ENCODE results near the gene IL22RA1.

Gene IL22RA1

DNA sequence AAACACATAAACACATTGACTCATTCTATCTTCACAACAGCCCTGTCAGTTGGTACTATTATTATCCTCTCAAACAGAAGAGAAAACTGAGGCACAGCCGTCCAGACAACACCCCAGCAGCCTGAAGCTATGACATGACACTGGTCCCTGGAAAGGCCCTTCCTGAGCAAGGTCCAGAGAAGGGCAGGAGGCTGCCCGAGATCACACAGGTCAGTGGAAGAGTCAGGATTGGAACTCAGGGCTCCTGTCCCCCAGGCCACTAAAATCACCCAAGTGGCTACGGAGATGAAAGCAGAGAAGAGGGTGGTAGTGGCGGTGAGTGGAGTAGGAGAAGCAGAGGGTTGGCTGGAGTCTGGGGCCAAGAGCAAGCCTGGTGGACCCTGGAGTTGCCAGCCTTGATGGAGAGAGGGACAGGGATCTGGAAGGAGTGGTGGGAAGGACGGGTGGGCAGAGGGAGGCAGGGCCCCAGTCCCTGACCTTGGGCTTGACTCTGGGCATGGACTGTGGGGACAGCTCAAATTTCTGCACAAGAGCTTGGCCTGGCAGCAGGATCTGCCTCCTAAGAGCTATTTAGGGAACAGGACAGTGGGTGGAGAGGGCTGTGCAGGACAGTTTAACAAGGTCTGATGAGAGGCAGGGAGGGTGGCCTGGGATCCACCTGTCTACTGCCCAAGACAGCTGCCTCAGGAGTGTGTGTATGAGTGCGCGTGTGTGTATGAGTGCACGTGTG is 46.8 kb downstream of the IL22RA1 start:
- DNase-seq (ENCODE audit: low read depth) = no peak

DNA sequence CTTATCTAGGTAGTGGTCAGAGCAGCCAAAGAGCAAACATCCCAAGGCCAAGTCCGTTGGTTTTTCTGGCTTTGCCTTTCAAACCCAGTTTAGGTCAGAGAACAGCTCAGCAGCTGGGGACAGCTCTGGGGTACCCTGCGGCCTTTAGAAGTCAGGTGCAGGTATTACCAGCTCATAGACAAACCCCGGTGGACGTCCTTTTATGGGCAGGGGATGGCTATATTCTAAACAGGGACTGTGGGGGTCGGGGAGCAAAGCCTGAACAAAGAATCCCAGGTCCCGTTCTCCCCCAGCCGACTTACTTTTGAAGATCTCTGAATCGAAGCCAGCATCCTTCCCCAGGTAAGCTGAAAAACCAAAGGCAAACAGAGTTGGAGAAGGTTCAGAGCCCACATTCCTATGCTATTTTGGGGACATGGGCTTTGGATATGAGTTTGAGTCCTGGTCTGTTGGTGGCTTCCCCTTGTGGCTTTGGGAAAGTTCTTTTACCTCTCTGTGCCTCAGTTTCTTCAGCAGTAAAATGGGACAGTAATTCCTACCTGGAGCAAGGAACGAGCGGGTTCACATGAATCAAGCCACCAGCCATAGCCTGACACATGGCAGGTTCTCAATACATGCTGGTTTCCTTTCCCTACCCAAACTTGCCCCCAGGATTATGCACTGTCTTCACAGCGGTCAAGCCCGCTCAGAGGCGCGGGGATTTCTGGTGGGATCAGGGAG is 47.6 kb downstream of the IL22RA1 start:
- DNase-seq (ENCODE audit: low read depth) = no peak

DNA sequence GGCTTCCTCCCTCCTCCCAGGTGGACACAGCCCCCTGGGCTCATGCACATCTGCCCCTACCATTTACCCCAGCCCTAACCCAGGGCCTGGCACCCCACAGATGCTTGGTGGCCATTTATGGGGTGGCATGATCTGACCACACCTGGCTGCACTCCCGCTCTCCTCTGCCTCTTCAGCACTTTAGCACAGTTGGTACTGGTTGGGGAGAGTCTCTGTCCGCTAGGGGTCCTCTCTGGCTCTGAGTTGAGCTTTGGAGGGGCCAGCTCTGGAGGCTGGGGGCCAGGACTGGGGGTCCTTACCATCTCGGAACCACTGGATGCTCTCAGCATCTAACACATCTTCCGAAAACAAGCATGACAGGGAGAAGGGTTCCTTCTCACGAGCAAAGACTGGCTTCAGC is 48.4 kb downstream of the IL22RA1 start:
- DNase-seq (ENCODE audit: low read depth) = no peak

DNA sequence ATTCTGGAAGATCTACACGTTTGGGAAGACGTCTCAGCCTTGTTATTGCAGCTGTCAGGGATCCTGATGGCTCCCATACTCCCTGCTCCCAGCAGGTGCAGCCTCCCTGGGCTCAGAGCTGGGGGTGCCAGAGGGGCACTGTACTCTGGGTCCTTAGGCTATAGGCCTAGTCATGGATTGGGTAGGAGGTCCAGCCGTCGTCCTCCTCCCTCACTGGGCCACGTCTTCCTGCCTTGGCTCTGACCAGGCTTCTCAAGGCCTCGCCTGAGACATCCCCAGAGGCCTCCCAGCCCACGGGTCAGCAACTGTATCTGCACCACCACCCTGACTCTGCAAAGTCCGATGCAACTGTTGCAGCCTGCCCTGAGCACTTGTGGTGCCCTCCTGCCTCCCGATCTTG is 49.2 kb downstream of the IL22RA1 start:
- DNase-seq (ENCODE audit: low read depth) = no peak

DNA sequence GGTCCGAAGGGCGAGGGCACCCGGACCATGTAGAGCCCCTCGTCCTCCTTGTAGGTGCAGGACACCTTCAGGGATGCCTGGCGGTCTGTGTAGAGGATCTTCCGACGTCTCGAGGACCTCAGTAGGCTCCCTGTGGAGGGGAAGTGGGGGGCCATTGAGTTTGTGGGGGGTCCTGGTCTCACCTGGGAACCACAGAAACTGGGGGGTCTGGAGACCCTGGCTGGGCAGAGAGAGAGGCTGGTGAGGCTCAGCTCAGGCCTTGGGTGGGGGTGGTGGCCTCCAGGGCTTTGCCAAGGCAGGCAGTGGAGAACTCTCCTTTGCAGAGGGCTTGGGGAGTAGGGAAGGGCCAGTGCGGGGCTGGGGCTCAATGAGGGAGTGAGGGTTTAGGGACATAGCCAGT is 50.0 kb downstream of the IL22RA1 start:
- DNase-seq (ENCODE audit: low read depth) = no peak

DNA sequence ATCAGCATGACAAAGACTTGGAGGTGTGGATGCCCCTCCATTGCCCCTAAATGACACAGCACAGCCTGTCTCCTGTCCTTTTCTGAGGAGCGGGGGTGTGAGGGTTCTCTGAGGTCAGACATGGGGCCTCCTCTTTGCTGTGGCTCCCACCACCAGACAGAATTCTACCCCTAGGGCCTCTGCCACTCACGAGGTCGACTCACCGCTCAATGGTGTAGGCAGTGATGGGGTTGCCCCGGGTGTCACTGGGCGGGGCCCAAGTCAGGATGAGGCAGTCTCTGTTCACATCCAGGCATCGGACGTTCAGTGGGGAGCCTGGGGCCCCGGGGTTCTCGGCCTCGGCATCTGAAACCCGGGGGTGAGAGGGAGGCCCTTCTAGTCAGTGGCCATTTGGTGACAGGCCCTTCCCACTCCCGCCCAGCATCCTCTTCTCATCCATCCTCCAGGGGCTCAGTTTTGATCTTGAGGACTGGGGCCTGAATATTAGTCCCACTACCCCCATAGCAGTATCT is 50.9 kb downstream of the IL22RA1 start:
- no peak for DNase-seq (ENCODE audit: low read depth)

DNA sequence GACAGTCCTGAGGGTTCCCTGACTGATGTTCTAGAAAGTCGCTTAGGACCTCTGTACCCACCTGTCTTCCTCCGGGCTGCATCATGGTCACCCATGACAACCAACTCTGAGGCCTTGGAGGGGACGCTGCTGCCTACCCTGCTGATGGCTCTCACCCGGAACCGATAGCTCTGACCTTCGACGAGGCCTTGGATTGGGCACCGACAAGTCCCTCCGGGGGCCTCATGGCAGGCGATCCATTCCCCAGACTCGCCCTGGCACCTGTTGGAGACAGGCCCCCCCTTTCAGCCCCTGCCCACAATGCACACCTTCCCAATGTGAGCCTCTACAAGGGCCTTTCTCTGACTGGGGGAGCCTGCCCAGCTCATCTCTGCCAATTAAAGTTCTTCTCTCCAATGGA is 52.2 kb downstream of the IL22RA1 start:
- DNase-seq (ENCODE audit: low read depth) = no peak

DNA sequence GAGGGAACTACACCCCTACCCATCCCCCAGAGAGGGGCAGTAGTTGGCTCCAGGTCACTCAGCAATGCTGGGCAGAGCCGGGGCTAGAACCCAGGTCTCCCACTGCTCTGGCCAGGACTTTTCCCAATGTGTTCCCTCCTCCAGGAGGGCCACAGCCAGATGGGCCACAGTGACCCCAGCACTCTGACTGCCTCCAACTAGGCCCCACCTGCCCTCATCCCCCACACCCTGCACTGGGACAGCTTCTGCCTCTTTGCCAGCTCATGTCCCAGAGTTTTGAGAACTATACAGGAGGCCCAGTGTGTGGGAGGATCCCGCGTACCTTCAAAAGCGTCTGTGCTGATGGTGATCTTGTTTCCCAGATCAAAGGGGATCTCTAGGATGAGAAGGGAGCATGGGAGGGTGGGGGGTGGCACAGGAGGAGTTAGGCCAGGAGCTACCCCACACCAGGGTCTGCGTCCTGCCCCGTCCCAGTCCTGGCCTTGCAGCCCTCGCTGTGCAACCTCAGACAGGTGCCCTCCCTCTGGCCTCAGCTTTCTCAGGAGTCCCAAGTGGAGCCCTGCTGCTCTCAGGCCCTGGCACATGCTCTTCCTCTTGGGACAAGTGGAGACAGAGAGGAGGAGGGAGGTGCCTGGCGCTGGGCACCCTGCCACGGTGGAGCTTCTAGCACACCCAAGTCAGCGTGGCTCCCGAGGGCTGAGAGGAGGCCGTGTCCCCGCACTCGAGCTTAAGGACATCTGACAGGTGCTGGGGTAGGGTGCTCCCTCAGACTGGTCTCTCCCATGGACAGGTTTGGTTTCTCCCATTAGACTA is 53.0 kb downstream of the IL22RA1 start:
- DNase-seq (ENCODE audit: low read depth) = no peak

DNA sequence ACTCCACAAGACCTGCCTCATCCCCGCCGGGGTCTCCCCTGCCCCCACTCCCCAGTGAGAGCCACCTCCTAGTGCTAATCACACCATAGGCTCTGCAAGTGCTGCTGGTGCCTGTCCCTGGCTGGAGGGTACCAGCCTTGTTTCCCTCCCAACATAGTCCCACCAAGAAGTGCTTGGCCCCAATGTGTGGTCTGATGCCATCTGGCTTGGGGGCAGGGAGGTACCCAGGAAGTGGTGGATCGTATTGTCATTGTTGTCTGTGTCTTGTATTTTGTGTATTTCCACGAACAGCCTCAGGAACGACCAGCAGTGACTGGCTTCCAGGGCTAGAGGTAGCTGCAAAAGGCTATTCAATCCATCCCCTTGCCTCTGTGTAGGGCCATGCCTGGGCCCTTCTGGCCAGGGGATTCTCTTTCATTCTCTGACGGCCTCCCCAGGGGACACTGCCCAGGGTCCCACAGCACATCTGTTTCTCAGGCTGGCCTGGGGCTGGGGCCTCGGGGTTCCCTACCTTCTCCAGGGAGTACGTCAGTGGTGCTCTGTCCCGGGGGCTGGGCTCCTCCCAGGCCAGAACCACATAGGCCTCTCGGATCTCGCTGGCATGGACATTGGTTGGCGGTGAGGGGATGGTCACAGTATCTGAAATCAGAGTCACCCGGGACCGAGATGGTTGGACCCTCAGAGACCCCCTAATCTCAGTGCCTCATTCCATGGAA is 53.8 kb downstream of the IL22RA1 start:
- DNase-seq (ENCODE audit: low read depth) = no peak

DNA sequence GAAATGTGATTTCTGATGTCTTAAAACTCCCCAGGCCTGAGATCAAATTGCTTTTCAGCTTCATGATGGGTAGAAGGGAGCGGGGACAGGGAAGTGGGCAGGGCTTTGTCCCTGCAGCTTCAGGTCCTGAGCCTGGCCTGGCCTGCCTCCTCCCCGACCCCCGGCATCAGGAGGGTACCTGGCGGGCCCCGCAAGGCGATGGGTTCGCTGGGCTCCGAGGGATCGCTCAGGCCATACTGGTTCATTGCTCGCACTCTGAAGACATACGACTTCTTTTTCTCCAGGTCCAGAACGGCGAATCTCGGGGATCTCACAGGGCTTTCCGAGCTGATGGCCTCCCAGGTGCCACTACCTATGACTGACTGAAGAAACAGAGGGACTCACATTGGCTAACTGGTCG is 56.5 kb downstream of the IL22RA1 start:
- no peak for DNase-seq (ENCODE audit: low read depth)

DNA sequence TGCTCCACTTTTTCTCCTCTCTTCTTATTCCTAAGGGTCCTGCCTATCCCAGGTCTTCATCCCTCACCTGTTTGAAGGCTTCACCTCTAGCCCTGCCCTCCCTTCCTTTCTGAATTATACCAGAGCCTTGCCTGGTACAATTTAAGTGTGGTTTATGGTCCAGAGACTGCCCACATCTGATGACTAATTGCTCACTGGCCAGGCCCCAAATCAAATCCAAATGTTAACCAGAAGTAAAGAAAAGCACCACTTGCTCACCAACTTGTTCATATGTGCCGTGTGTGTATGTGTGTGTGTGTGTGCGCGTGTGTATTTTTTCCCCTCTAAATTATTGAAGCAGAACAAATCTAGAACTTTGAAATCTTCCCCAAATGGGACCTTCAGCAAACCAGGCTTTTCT is 57.4 kb downstream of the IL22RA1 start:
- DNase-seq (ENCODE audit: low read depth) = peak; percentile 75

DNA sequence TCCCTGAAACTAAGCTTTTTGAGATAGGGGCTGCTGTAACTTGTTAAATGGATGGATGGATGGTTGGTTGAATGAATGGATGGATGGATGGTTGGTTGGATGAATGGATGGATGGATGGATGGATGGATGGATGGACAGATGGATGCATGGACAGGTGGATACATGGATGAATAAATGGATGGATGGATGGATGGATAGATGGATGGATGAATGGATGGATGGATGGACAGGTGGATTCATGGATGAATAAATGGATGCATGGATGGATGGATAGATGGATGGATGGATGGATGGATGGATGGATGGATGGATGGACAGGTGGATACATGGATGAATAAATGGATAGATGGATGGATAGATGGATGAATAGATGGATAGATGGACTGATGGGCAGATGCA is 57.9 kb downstream of the IL22RA1 start:
- DNase-seq (ENCODE audit: low read depth) = no peak

DNA sequence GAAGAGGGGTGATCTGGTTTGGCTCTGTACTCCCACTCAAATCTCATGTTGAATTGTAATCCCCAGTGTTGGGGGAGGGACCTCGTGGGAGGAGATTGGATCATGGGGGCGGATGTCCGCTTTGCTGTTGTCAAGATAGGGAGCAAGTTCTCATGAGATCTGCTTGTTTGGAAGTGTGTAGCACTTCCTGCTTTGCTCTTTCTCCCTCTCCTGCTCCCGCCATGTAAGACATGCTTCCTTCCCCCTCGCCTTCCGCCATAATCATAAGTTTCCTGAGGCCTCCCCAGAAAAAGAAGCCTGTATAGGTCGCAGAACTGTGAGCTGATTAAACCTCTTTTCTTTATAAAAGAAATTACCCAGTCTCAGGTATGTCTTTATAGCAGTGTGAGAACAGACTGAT is 58.9 kb downstream of the IL22RA1 start:
- DNase-seq (ENCODE audit: low read depth) = no peak

DNA sequence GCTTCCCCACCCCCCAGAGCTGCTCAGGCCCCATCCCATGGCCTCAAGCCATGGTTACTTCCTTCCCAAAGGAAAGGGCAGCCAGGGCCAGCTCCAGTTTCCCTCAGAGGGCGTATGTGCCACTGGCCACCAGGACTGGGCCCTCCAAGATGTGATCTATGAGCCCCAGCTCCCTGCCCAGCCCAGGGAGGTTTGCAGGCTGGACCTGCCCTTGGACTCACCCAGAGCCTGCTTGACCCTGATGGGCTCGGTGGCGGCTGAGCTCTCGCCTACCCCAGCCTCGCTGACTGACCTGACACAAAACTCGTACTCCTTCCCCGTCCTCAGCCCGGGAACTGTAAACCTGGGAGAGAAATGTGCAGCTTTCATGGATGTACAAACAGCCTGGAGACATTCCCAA is 60.6 kb downstream of the IL22RA1 start:
- no peak for DNase-seq (ENCODE audit: low read depth)

DNA sequence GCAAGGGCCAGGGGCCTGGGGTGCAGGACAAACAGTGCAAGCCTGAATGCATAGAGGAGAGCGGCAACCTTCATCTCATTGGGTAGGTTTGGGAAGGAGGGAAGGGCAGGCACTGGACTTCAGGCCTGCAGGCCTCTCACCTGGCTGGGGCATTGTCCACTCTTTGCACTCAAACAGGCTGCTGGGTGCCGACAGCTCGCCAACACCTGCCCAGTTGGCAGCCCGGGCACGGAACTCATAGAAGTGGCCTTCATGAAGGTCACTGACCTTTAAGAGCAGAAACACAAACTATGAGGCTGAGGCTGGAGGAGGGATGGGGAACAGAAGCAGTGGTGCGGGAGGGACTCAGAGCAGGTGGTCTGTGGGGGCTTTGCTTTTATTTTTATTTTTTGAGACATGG is 61.8 kb downstream of the IL22RA1 start:
- DNase-seq (ENCODE audit: low read depth) = no peak

DNA sequence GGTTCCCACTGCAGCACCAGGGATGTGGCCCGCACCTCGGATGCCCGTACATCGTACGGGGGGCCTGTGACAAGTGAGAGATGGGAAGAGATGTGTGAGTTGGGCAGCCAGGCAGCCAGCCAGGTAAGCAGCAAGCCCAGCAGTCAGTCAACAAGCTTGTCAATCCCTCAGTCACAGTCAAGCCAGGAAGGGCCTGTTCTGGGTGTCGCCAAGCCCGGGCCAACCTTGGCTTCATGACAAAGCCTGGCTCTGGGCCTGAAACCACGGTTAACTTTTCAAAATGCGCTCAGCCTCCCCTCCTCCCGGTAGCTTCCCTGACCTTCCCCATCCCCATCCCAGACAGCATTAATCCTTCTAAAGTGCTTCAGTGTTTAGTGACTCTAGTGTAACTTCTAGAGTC is 62.8 kb downstream of the IL22RA1 start:
- DNase-seq (ENCODE audit: low read depth) = no peak

DNA sequence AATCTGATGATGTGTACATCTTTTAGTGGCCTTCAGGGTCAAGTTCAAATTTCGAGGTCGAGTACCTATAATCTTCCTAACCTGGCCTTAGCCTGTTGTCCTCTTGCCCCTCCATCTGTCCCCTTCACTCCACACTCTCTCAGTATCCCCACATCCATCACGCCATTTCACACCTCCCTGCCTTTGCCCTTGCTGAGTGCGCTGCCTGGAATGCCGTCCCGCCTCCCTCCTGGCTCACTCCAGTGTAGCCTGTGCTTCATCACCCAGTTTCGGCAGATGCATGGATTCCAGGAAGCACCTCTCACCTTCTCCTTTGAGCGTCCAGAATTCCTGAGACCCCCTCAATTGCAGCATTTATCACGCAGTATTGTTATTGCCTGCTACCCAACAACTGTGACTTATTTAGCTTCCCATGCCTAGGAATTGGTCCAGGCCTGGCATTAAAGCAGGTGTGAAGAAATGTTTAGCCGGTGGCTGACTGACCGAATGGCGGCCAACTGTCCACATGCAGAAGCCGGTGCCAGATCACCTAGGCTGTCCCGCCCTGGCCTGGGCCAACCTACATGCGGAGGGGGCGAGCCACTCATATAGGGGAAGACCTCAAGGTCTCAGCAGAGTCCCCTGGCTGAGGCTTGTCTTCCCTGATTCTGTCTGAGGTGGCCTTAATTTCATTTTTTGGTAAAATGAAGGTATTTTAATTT is 65.5 kb downstream of the IL22RA1 start:
- no peak for DNase-seq (ENCODE audit: low read depth)

DNA sequence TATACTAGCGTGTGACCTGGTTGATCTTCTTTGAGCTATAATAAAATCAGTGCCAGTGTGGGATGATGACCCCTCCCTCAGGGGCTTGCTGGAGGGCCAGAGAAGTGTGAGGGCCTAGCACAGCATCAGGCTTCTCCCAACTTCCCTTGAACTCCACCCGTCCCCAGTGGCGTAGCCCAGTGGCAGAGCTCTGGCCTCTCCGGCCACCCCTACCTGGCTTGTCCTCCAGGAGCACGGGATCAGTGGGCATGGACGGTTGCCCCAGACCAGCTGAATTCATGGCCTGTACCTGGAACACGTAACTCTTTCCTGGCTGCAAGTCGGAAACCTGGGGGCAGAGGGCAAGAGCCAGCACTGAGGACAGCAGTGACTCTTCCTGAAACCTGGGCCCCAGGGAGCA is 67.0 kb downstream of the IL22RA1 start:
- DNase-seq (ENCODE audit: low read depth) = no peak

DNA sequence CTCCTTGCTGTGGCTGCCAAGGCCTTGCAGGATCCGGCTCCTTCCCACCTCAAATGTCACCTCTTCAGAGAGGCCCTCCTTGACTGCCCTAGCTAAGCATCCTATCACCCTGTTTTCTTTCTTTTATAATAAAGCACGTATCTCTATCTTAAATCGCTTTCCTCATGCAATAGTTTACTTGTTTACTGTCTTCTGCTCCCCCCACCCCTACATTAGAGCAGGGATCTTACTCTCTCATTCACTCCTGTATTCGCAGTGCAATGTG is 67.4 kb downstream of the IL22RA1 start:
- DNase-seq (ENCODE audit: low read depth) = no peak

DNA sequence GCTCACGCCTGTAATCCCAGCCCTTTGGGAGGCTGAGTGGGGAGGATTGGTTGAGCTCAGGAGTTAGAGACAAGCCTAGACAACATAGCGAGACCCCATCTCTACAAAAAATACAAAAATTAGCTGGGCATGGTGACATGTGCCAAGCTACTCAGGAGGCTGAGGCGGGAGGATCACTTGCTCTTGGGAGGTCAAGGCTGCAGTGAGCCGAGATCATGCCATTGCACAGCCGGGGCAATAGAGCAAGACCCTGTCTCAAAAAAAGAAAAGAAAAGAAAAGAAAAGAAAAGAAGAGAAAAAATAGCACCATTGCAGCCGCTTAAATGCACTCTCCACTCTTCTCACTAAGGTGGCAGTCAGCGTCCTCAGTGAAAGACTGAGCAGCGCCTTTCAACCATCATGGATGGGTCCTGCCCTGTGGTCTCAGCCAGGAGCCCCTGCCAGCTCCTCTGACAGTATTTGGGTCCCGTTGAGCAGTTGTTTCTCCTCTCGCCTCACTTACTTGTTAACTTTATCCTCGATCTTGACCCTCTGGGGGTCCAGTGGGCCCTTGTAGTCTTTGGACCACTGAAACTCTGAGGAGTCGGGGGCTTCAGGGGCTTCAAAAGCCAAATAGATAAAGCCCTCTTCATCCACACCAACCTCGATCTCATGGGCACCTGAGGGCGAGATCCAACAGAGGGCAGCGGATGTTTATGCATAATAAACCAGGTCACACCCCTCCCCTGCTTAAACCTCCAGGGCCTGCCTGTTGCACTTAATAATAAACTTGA is 67.9 kb downstream of the IL22RA1 start:
- no peak for DNase-seq (ENCODE audit: low read depth)

DNA sequence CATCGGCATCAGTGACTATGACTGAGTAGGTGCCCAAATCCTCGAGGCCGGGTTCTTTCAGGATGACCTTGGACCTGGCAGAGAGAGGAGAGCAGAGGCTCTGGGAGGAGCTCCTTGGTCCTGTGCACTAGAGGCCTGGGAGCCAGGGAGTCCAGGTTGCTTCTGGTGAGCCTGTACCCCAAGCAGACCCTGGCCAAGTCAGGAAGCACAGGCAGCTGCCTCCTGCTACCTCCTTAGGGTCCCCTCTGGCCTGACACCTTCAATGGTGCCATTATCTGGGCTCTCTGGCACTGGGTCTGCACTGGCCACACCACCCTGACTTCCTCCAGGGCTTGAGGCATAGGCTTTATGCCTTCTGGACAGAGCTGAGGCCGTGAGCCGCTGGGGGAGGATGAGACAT is 68.7 kb downstream of the IL22RA1 start:
- no peak for DNase-seq (ENCODE audit: low read depth)
